ENCODE data around the gene BRPF3. TPM values are rescaled to one million over a fixed set of nuclear protein-coding genes. Genes with fewer than 3 reads are reported as not detected.

BRPF3 gene
- total RNA-seq, 1 donor from 2014 or later = 17.9 TPM

GRCh38 chr6:36266913-36267644, 70.5 kb downstream of the BRPF3 start:
- DNase-seq (ENCODE audit: low spot score in 2 of 2) = no peak
- no peak for FAIRE-seq

DNA sequence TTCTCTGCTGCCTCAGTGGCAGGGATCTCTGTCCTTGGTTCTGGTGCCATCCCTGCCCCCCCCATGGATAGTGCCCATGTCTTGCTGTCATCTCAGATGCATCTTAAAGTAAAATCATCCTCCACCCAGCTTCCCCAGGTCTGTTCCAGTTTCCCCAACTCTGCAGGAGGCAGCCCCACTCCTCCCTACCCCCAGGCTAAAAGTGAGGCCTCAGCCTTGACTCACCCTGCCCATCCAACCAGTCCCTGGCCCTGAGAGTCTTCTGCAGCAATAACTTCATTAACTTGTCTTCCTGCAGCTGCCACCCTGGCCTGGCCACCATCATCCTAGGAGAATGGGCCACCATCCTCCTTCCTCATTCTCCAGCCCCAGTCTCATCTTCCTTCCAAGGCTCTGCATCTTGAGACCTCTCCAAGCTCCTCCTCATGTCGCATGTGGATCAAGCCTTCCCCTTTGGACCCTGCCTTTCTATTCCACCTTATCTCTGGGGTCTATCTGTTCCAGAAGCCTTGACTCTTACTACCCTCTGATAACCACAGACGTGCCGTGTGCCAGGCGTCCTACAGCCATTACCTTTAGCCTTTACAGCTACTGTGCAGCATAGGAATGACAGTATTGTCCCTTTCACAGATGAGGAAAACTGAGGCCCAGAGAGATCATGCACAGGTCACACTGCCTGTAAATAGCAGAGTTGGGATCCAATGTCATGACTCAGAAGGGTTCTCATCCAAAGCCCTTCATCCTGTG, 71.4 kb downstream of the BRPF3 start:
- FAIRE-seq = no peak
- DNase-seq (ENCODE audit: low spot score in 2 of 2) = no peak

- DNase-seq (ENCODE audit: low spot score in 2 of 2) = no peak
- FAIRE-seq = no peak
Measured at GRCh38 chr6:36268478-36269275, 72.1 kb downstream of the BRPF3 start.

GRCh38 chr6:36269834-36270705, 73.5 kb downstream of the BRPF3 start, which contains the start of gene PNPLA1:
PNPLA1 (plus strand) TSS chr6:36270060; CDS start chr6:36270460, 400 bp downstream.
- no peak for FAIRE-seq
- DNase-seq (ENCODE audit: low spot score in 2 of 2) = no peak

- FAIRE-seq = no peak
- no peak for DNase-seq (ENCODE audit: low spot score in 2 of 2)
Measured at GRCh38 chr6:36272234-36272633, 75.7 kb downstream of the BRPF3 start.

- no peak for FAIRE-seq
Measured at GRCh38 chr6:36273067-36273466, 76.5 kb downstream of the BRPF3 start.

GRCh38 chr6:36273802-36274514, 77.4 kb downstream of the BRPF3 start:
- FAIRE-seq (no peak), DNase-seq (ENCODE audit: low spot score in 2 of 2) (no peak)

More at GRCh38 chr6:36273067-36273466, 76.5 kb downstream of the BRPF3 start:
- no peak for DNase-seq (ENCODE audit: low spot score in 2 of 2)

DNA sequence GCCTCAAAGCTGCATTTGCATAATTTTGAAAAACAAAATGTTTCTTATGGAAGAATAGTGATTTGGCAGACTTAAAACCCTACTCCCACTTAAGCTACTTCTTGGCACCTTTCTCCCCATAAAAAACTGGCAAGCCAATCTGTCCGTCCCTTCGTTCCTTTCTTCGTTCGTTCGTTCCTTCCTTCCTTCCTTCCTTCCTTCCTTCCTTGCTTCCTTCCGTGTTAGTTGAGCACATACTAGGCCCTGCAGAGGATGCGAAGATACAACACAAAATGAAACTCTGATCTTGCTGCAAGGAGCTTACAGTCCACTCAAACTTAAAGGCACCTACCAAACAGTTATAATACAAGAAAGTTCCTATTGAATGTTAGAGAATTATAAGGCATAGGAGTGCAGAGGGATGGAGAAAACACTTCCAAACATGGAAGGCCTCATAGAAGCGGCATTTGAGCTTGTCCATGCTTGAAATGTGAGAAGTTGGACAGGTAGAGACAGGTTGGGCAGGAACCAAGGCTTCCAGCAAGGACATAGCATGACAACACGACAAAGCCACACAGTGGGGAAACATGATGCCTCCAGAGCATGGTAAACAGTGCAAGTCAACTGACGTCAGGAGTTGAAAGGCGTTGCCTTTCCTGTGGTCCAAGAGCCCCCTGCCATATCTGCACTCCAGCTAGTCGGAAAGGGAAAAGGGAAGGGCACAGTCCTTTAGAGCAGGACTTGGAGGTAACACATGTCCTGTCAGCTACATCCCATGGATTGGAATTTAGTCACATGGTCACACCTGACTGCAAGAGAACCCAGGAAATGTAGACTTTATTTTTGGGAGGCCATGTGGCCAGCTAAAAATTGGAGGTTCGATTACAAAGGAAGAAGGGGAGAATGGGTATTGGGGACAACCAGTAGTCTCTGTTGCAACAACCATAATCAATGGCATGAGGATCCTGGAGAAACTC, 80.3 kb downstream of the BRPF3 start:
- DNase-seq (ENCODE audit: low spot score in 2 of 2) = no peak
- no peak for FAIRE-seq

GRCh38 chr6:36277946-36278470, 81.5 kb downstream of the BRPF3 start:
- no peak for FAIRE-seq
- no peak for DNase-seq (ENCODE audit: low spot score in 2 of 2)

DNA sequence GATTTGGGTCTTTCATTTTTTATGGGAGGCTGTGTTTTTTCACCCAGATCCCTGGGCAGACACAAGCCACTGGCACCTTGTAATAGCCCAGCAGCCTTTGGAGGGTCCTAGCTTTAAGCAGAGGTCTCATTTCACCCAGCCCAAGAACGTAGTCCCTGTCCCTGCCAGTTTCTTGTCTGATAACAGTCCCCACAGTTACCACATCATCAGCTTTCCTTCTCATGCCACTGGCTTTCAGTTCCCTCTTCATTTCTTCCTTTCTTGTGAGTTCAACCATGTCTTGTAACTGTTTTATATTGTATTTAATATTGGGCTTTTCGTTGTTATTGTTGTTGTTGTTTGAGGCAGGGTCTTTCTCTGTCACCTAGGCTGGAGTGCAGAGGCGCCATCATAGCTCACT, 83.9 kb downstream of the BRPF3 start:
- FAIRE-seq = no peak

GRCh38 chr6:36280983-36281382, 84.4 kb downstream of the BRPF3 start:
- no peak for FAIRE-seq
- no peak for DNase-seq (ENCODE audit: low spot score in 2 of 2)

More for the DNA sequence above, 83.9 kb downstream of the BRPF3 start:
- DNase-seq (ENCODE audit: low spot score in 2 of 2) = no peak

Other genes starting within 250 kb of the BRPF3 start
- gene SLC26A8, start 172.1 kb upstream of the BRPF3 start, total RNA-seq = 5.7 TPM
- gene MAPK14, start 168.9 kb upstream of the BRPF3 start, total RNA-seq = 34.2 TPM
- 1.2 TPM for gene MAPK13, start 66.2 kb upstream of the BRPF3 start, total RNA-seq
- gene PNPLA1, start 73.3 kb downstream of the BRPF3 start, total RNA-seq = not detected
- under 0.01 TPM for gene BNIP5, start 140.1 kb downstream of the BRPF3 start, total RNA-seq
- not detected for gene ETV7, start 190.9 kb downstream of the BRPF3 start, total RNA-seq
- not detected for gene PXT1, start 246.1 kb downstream of the BRPF3 start, total RNA-seq
- gene KCTD20, start 246.3 kb downstream of the BRPF3 start, total RNA-seq = 68.1 TPM